ENCODE data around the gene LSMEM2.

GRCh38 chr3:50314342-50314741 lies 35.5 kb downstream of the LSMEM2 start:
- TF ChIP-seq CTCF (IDR thresholded peaks at IDR 0.05) (no peak), POLR2A (IDR thresholded peaks at IDR 0.05) (no peak)
